Osteoblast (primary cell): ENCODE results near the gene KRT36. TPM values are rescaled to one million over a fixed set of nuclear protein-coding genes. Genes with fewer than 3 reads are reported as not detected.

Source experiments
- DNase-seq: peaks from one replicate; pipeline ENCODE4 v3.0.0; 2011; ENCODE audit warnings: low spot score, mixed read lengths; ENCODE audit not compliant: insufficient read length; ENCODE audit errors: missing footprints
- H2AFZ ChIP-seq: 2 replicates; pipeline ENCODE4 v1.6.0; 2011; ENCODE audit warnings: mild to moderate bottlenecking, low read length
- H3K27ac ChIP-seq: 2 replicates; pipeline ENCODE4 v1.5.1; 2011; ENCODE audit warnings: mild to moderate bottlenecking, low read depth, low read length, moderate library complexity
- H3K27me3 ChIP-seq: 2 replicates; pipeline ENCODE4 v1.6.0; 2012; ENCODE audit warnings: mild to moderate bottlenecking, control low read depth, inconsistent platforms, low read length, moderate library complexity; ENCODE audit not compliant: insufficient read depth
- H3K36me3 ChIP-seq: 2 replicates; pipeline ENCODE4 v1.5.1; 2011; ENCODE audit warnings: mild to moderate bottlenecking, low read length, control low read depth, moderate library complexity; ENCODE audit not compliant: insufficient read depth
- H3K4me1 ChIP-seq: 2 replicates; pipeline ENCODE4 v1.5.1; 2011; ENCODE audit warnings: mild to moderate bottlenecking, low read length, control low read depth, moderate library complexity; ENCODE audit not compliant: insufficient read depth
- H3K4me2 ChIP-seq: 2 replicates; pipeline ENCODE4 v1.6.0; 2011; ENCODE audit warnings: mild to moderate bottlenecking, low read length; ENCODE audit not compliant: insufficient read depth
- H3K4me3 ChIP-seq: fragments of 200-600 bp; sonication (generic); 3 replicates; pipeline ENCODE4 v1.5.1; 2012; ENCODE audit warnings: mild to moderate bottlenecking, low read length, inconsistent platforms; ENCODE audit not compliant: insufficient read depth
- H3K79me2 ChIP-seq: 2 replicates; pipeline ENCODE4 v1.6.0; 2012; ENCODE audit warnings: mild to moderate bottlenecking, low read length, control low read depth, inconsistent platforms; ENCODE audit not compliant: insufficient read depth
- H3K9me3 ChIP-seq: 2 replicates; pipeline ENCODE4 v1.5.1; 2011; ENCODE audit warnings: low read depth, low read length, control low read depth
- H4K20me1 ChIP-seq: 2 replicates; pipeline ENCODE4 v1.6.0; 2012; ENCODE audit warnings: mild to moderate bottlenecking, low read length, control low read depth; ENCODE audit not compliant: insufficient read depth
- CTCF ChIP-seq: IDR thresholded peaks from 2 replicates; pipeline ENCODE4 v1.5.1; 2011; ENCODE audit warnings: mild to moderate bottlenecking, low read depth, low read length, moderate library complexity; ENCODE audit errors: extremely low read depth
- total RNA-seq: library from RNA; depleted of rRNA; stranded (reverse); fragments of >200 nt; gene quantifications from 2 replicates; pipeline ENCODE4 v1.2.3, GENCODE V29; 2012

The KRT36 gene
- total RNA-seq, 1 donor: 0.36 TPM

- Histone ChIP-seq H3K79me2 (no peaks in the 10 kb centered on the region), H3K4me2 (peak overlapping the region; percentile 37), H3K4me1 (peaks cover 33% of the 10 kb centered on the region), H3K27me3 (no peaks in the 10 kb centered on the region), H4K20me1 (no peaks in the 10 kb centered on the region), H3K27ac (peak overlapping the region; percentile 82), H3K4me3 (no peak overlapping the region), H3K9me3 (no peaks in the 10 kb centered on the region), H3K36me3 (no peaks in the 10 kb centered on the region), H2AFZ (no peak overlapping the region)
- peak; percentile 62 for DNase-seq
- TF ChIP-seq CTCF: no peak
These were observed 39.8 kb upstream of the KRT36 start for GRCh38 chr17:41529491-41529915.

- peak; percentile 73 for DNase-seq
- no peak overlapping the region for H3K4me3 ChIP-seq
- no peaks in the 10 kb centered on the region for H3K9me3 ChIP-seq
- no peak overlapping the region for H2AFZ ChIP-seq
- no peak for TF ChIP-seq CTCF
- H3K36me3 ChIP-seq: no peaks in the 10 kb centered on the region
- no peak overlapping the region for H3K27ac ChIP-seq
- no peak overlapping the region for H3K4me2 ChIP-seq
- peaks cover 33% of the 10 kb centered on the region for H3K4me1 ChIP-seq
- no peaks in the 10 kb centered on the region for H4K20me1 ChIP-seq
- no peaks in the 10 kb centered on the region for H3K27me3 ChIP-seq
- no peaks in the 10 kb centered on the region for H3K79me2 ChIP-seq
These were observed 39.2 kb upstream of the KRT36 start for GRCh38 chr17:41528959-41529353.

- H3K4me1 ChIP-seq: peaks cover 35% of the 10 kb centered on the region
- no peaks in the 10 kb centered on the region for H4K20me1 ChIP-seq
- H2AFZ ChIP-seq: peak overlapping the region; percentile 78
- H3K36me3 ChIP-seq: no peaks in the 10 kb centered on the region
- no peak for TF ChIP-seq CTCF
- H3K79me2 ChIP-seq: no peaks in the 10 kb centered on the region
- DNase-seq: peak; percentile 89
- H3K9me3 ChIP-seq: no peaks in the 10 kb centered on the region
- peak overlapping the region; percentile 72 for H3K4me2 ChIP-seq
- H3K27ac ChIP-seq: no peak overlapping the region
- H3K4me3 ChIP-seq: peak overlapping the region; percentile 68
- no peaks in the 10 kb centered on the region for H3K27me3 ChIP-seq
These were observed 37.6 kb upstream of the KRT36 start for GRCh38 chr17:41527063-41528023.

GRCh38 chr17:41524261-41524660 lies 34.6 kb upstream of the KRT36 start:
- Histone ChIP-seq H3K9me3 (no peaks in the 10 kb centered on the region), H3K4me2 (no peak overlapping the region), H3K4me3 (no peak overlapping the region), H3K27me3 (no peaks in the 10 kb centered on the region), H3K36me3 (no peaks in the 10 kb centered on the region), H4K20me1 (no peaks in the 10 kb centered on the region), H3K4me1 (peaks cover 32% of the 10 kb centered on the region), H3K79me2 (no peaks in the 10 kb centered on the region), H2AFZ (no peak overlapping the region), H3K27ac (no peak overlapping the region)
- DNase-seq: no peak
- TF ChIP-seq CTCF: no peak
